KBM-7 (cell line): Measurements from ENCODE around the gene LRRC63.
"Not testable (repeated sequence)": the region's sequence is repeated elsewhere in the genome, so short reads cannot be mapped to it uniquely, and the experiment has no call there.

Experiments
- DNase-seq: peaks from one replicate; pipeline ENCODE4 v3.0.0-alpha.2; 2015
- in situ Hi-C: fragments of 300-500 bp; cut with MboI; formaldehyde crosslinking; loops from 2 replicates; pipeline ENCODE4 v1.14.3; 2020; ENCODE audit warnings: low sequenced_read_pairs, low pct_unique_long_range_greater_than_20kb, mixed read lengths

Gene LRRC63, protein sequence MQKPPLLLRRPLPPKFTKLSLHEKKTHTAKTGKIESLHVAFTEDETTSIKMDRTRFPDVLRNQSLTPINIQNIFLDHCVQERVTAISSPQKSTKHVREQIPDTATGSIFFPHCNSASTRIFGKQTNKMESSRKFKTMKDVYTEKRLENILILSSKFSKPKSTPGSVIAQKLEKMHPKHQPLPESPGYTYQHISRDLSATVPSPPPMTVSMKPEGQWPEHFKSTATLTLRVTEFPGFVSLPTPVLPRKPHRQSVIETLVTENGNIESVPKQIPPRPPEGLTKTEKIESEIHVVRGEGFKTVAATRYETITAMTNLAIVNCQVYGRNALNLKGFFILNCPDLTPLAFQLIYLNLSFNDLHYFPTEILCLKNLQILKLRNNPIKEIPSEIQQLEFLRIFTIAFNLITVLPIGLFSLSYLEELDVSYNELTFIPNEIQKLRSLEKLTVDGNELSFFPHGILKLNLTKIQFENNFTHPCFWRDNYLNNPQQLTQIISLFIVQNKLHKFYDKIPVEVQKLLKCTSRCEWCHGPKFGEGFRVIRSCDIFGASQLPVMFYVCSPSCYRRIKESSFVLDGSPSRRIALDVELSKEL

DNA sequence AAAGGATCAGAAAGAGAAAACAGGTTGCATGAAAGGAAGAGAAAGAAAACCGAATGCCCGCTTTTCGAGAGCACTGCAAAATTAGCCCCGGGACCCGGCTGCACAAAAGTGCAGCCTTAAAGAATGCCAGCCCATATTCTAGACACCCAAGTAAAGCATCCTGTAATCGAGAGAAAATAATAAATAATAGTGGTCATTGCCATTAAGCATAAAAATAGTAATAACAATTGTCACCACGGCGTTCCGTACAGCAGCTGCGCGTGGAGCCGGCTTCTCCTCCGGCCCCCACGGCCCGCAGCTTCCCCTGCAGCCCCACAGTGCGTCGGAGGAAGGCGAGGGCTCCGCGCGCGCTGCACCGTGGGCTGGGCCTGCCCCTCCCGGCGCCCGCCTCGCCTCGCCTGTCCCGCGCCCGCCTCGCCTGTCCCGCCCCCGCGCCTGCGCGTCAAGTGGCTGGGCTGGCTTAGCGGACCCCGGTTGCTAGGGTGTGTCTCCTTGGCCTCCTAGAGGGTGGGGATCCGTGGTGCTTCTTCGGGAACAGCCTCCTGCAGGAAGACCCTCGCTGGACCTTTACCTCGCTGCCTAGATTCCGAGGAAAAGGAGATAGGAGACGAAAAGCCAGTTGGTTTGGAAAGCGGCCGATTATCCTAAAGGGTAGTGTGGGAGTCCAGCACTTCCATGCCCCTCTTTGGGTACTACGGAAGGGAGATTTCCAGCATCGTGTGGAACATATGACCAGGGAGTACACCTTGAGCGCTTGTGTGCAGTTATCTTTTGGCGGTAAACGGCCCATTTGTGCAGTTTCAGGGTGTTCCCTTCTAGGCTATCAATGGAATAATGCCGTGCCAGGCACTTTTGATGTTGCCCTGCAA, at the start of gene LRRC63:
LRRC63 (plus strand) TSS at position 446 of the 869 bp plus-strand sequence. CDS start 1,107 bp downstream, outside the sequence.
- peak; percentile 82 for DNase-seq
- in situ Hi-C loops, result no loop called here

DNA sequence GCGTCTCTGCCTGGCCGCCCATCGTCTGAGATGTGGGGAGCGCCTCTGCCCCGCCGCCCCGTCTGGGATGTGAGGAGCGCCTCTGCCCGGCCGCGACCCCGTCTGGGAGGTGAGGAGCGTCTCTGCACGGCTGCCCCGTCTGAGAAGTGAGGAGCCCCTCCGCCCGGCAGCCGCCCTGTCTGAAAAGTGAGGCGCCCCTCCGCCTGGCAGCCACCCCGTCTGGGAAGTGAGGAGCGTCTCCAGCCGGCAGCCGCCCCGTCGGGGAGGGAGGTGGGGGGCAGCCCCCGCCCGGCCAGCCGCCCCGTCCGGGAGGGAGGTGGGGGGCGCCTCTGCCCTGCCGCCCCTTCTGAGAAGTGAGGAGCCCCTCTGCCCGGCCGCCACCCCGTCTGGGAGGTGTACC, 49.0 kb upstream of the LRRC63 start:
- DNase-seq, in situ Hi-C loops: not testable (repeated sequence)

GRCh38 chr13:46164661-46165060, 47.1 kb upstream of the LRRC63 start:
- in situ Hi-C loops, result no loop called here

DNA sequence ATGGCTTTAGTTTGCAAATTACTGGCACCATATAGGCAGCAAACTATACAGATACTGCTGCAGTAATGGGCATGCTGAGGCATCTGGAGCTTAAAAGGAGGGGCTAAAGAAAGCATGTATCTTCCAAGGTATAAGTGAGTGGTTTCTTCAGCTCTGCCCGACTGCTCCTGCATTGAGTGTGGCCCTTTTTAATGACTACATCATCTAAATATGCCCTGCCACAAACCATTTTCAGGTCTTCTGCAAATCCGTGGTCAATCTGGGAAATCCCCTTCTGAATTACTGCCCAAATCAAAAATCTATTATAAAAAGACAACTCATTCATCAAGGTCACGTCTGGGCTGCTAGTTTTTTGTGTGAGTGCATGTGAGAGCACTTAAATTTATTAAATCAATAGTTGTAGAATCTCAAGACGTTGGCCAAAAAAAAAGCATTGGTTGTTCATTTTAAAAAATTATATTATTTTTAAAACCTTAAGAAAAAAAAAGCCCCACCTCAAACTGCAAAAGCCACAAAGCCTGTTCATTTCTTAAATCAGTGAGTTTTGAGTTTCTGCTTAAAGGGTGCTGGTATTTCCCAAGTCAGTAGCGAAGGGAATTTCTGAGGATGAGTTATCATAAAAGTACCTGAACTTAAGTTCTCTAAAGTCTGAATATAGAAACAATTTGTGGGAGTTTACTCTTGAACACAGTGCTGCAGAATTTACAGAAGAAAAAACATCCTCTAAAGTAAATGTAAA, 46.1 kb upstream of the LRRC63 start:
- in situ Hi-C loops, result no loop called here
- no peak for DNase-seq

More at GRCh38 chr13:46164661-46165060, 47.1 kb upstream of the LRRC63 start:
- DNase-seq, result no peak

DNA sequence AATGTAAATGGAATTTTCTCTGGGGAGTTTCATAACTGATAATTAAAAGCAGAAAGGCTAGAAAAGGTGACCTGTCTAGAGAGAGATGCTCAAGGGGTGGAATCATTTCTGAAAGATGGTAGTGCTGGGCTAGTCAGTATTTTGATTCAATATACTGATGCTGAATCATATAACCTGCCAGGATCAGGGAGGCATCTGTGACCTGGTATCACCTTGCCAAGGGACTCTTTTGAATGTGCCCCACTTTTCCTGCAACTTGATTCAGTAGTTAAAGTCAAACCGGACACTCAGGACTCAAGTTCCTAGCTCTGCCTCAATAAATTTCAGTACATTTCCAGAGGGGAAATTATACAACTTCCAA, 45.5 kb upstream of the LRRC63 start:
- in situ Hi-C loops, result no loop called here
- no peak for DNase-seq

DNA sequence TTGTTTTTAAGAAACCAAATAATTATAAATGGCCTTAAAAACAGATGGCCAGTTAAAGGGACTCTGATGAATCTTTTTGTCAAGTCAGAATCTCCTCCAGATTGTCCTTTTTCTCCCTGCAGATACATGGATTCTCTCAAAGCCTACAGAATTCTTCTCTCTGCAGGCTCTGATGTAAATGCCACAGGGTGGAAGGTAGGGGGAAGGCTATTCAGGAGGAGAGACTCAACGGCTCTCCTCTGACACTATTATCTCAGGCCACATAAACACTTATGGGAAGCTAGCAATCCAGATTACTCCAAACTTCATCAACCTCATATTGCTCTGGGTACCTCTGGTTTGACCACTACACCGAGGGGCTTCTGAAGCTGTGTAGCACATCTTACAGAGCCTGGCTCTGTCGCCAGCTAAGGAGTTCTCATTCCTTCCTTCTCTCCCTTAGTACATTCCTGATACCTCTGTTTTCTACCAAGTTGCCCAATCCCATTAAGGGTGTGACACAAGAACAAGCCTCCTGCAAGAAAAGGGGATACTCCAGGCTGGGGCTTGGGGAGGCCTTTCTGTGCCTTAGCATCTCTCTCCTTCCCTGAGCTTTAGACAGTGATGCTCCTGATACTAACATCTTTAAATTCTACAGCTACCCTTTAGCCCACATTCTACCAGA, 44.6 kb upstream of the LRRC63 start:
- in situ Hi-C loops, result no loop called here
- no peak for DNase-seq

- DNase-seq, result peak; percentile 82
- in situ Hi-C loops, result no loop called here
These were observed 43.4 kb upstream of the LRRC63 start for GRCh38 chr13:46168341-46168740.

- DNase-seq, result no peak
- in situ Hi-C loops, result no loop called here
These were observed 42.9 kb upstream of the LRRC63 start for GRCh38 chr13:46168783-46169182.

GRCh38 chr13:46169758-46170157, 42.0 kb upstream of the LRRC63 start:
- no peak for DNase-seq
- in situ Hi-C loops, result no loop called here

- in situ Hi-C loops, result no loop called here
- DNase-seq, result no peak
These were observed 41.5 kb upstream of the LRRC63 start for GRCh38 chr13:46170268-46170667.

DNA sequence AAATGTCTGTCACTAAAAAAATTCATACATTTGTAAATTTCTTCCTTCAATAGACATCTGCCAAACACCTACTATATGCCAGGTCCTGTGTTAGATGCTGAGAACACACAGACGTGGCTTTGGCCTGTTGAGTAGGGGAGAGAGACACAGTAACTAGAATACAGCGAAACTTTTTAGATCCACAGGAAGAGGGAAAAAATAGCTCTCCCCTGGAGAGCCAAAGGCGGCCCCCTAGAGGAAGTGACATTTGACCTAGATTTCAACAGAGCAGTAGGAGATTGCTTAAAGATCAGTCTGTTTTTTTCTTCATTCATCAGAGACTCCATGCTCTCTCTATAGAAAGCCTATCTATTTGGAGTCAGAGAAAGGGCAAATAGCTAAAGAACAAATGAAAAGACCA, 41.0 kb upstream of the LRRC63 start:
- DNase-seq, result peak; percentile 65
- in situ Hi-C loops, result no loop called here

- no peak for DNase-seq
- in situ Hi-C loops, result no loop called here
These were observed 40.5 kb upstream of the LRRC63 start for GRCh38 chr13:46171217-46171616.

- in situ Hi-C loops, result no loop called here
- no peak for DNase-seq
These were observed 40.0 kb upstream of the LRRC63 start for GRCh38 chr13:46171739-46172138.

DNA sequence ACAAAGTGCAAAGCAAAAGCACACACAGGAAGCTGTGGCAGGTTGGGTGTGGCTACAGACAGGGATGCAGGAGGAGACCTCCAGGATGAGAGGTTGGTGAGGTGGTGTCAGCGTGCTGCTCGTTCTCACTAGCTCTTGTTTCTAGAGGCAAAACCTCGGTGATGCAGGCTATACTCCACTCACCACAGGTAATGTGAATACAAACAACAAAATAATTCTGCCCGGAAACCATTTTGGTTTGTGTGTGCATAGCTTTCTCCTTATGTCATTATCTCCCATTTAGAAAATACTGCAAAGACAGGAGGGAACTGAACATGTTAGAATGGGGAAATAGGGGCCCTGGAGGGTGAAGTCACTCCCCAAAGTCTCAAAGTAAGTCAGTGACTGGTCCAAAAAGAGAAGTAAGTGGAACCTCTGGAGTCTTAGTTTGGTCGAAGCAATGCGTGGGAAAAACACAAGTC, 39.2 kb upstream of the LRRC63 start:
- in situ Hi-C loops, result no loop called here
- DNase-seq, result peak; percentile 85

DNA sequence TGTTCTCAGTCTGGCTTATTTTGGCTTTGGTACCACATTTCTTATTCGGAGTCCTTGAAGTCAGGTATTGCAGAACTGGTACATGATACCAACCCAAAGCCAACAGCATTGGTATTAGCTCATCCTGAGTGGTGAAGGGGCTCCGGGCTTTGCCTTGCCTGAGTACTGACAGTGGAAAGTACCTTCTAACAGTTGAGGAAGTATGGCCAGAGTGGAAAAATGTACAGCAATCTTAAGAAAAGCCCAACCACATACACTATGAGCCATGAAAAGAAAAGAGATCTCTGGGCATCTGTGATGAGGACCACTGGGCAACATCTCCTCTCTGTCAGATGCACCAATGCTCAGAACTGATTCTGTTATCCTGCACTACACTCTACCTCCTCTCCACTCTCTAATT, 38.1 kb upstream of the LRRC63 start:
- in situ Hi-C loops, result no loop called here
- DNase-seq, result peak; percentile 46

GRCh38 chr13:46176756-46177155, 35.0 kb upstream of the LRRC63 start:
- DNase-seq, result peak; percentile 97
- in situ Hi-C loops, result no loop called here

GRCh38 chr13:46178143-46178542, 33.6 kb upstream of the LRRC63 start:
- in situ Hi-C loops, result no loop called here
- DNase-seq, result no peak

- in situ Hi-C loops, result no loop called here
- DNase-seq, result no peak
These were observed 32.9 kb upstream of the LRRC63 start for GRCh38 chr13:46178821-46179220.

DNA sequence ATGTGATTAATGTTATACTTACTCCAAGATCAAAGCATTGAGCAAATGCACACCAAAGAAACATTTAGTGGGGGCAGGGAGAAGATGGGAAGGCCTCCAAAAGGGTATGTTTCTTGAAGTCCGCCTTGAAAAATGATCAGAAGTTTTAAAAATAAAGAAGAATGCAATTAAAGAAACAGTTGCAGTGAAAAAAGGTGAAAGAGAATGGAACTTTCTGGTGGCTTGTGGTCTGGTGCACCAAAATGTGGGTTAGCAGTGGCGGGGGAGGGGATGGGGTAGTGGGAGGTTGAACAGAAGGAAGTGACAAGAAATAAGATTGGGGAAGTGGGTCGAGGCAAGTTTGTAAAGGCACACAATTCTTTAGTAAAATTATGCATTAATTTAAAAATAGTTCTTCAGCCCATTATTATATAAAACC, 32.2 kb upstream of the LRRC63 start:
- DNase-seq, result peak; percentile 93
- in situ Hi-C loops, result no loop called here
